Activated CD4-positive, alpha-beta T cell treated with anti-CD3 and anti-CD28 coated beads, Interleukin-2, amount 50 U/mL, for 48 hours (primary cell): ENCODE data around the gene LRRC61.
"Not testable (repeated sequence)": the region's sequence is repeated elsewhere in the genome, so short reads cannot be mapped to it uniquely, and the experiment has no call there.

Experiments
- DNase-seq, 2 experiments: peaks; one replicate each; pipeline ENCODE4 v3.0.0-alpha.2; 2020

Gene LRRC61

GRCh38 chr7:150322833-150323681 is at the start of gene LRRC61, which contains the start of gene ACTR3C:
TSS of gene LRRC61 (plus strand) at chr7:150323355. CDS start at chr7:150336862, 13,507 bp downstream.
TSS of gene ACTR3C (minus strand) at chr7:150323545. CDS start at chr7:150295296, 28,249 bp downstream.
- DNase-seq: peak; percentile 68 to 72

DNA sequence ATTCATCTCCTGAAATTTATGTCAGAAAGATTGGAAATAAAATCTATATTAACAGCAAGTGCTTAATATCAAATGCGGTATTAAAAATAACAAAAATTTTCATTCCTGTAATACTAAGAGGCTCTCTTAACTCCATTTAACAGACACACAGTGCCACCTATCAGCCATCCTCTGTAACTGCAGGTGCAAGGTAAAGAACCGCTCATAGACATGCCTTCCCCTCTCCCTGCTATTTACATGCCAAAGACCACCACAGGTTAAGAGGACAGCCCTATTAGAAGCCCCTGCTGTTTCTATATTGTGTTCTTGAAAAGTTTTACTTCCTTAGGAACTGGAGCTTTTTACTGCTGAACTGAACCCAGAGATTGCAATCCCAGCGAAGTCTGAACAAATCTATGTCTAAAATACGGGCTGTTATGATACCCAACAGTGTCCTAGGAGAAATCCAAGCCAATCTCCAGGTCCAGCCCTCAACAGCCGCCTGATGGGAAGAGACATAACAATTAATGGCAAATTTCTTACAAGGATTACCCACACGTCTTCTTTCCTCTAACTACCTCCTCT is 46.9 kb upstream of the LRRC61 start:
- peak in 1 of 2 experiments; percentile 32 for DNase-seq

- DNase-seq: not testable (repeated sequence)
Observed at GRCh38 chr7:150278383-150278782, 44.8 kb upstream of the LRRC61 start.

DNA sequence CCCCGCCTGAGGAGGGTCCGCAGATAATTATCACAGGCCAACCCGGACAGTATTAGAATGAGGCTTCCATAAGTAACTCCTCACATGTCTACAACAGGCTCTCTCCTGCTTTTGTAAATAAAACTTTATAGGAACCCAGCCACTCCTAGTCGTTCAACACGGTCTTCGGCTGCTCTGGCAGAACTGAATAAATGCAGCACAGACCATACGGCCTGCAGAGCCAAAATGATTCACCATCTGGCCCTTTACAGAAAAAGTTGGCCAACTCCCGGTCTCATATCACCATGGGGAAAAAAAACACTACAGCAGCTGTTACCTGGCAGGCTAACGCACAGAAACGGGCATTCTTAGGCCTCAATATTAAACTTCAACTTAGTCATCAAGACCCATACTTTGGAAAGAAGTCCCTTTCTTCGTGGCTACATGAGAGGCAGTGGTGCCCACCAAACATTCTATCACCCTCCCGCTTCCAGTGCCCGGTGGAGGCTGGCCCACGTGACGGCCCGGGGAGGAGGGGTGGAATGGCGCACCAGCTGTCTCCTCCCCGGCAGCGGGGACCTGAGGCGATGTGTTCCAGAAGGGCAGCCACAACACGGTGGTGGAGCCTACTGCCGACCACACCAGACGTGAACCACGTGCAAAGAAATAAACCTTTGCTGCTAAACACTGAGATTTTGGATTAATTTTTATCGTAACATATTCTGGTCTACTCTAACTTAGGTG is 41.3 kb upstream of the LRRC61 start:
- DNase-seq: not testable (repeated sequence)

- not testable (repeated sequence) for DNase-seq
Observed at GRCh38 chr7:150283111-150283510, 40.0 kb upstream of the LRRC61 start.

- DNase-seq: not testable (repeated sequence)
Observed at GRCh38 chr7:150283608-150284007, 39.5 kb upstream of the LRRC61 start.

GRCh38 chr7:150285849-150286754 is 37.1 kb upstream of the LRRC61 start:
- DNase-seq: peak; percentile 8 to 26

DNA sequence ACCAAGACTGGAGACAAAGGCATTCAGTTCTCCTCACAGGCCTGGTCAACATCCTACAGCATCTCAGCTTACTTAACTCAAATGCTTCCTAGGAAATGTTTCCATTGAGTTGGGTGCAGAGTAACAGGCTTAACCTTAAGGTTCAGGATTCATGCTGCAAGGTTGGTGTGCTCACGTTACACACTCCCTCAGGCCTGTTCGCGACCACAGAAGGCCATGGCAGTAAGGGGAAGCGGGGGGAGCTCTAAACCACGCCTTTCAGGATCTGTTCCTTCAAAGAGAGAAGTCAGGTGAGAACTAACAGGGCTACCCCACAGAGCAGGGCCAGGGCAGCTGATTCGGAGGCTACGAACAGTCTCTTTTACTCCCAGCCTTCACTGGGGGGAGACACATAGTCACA is 35.3 kb upstream of the LRRC61 start:
- not testable (repeated sequence) for DNase-seq

DNA sequence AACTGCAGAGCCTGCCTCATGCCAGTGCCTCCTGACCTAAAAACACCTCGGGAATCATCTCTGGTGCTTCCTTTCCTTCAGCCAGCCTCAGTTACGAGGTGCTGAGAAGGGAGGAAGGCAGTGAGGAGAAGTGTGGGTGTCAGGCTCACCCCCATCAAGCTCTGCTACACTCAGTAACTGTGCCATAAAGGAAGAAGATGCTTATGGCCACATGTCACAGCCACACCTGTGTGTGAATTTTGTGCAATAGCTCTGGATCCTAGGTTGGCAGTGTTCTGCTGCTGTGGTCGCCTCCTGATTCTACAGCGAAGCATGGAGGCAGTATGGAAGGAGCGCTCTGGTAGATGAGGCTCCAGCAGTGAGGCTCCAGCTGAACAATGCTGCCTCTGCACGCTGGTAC is 34.3 kb upstream of the LRRC61 start:
- DNase-seq: not testable (repeated sequence)

- DNase-seq: not testable (repeated sequence)
Observed at GRCh38 chr7:150290317-150290716, 32.8 kb upstream of the LRRC61 start.

DNA sequence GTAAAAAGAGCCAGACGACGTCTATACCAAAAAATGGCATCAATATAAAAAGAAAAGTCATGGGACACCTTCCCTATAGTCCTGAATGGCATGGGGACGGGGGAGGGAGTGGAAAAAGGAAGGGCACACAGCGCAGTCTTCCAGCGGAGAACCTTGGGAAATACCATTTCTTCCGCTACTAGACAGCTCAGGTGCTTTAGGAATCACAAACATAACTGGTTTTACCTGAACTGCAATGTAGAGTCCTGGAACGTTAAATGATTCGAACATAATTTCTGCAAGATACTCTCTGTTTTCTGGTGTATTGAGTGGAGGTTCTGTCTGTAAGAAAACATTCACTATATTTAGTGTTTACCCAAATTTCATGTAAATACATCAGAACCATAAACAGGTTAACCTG is 28.1 kb upstream of the LRRC61 start:
- DNase-seq: not testable (repeated sequence)

DNA sequence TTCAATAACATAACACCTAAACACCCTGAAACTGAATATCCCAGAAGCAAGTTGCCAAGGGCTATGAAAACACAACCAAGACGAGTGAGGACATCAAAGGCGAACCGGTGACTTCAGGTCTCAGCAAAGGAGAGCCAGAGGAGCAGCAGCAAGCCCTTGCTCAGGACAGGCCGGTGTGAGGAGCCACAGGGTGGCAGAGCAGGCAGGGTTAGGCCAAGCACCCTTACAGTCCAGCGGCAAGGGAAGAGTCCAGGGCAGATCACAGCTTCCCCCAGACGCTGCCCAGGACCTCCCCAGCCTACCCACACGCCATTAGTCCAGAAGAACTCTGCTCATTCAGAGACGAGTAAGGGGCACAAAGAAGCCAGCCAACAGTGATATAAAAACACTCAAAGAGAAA is 27.5 kb upstream of the LRRC61 start:
- not testable (repeated sequence) for DNase-seq

DNA sequence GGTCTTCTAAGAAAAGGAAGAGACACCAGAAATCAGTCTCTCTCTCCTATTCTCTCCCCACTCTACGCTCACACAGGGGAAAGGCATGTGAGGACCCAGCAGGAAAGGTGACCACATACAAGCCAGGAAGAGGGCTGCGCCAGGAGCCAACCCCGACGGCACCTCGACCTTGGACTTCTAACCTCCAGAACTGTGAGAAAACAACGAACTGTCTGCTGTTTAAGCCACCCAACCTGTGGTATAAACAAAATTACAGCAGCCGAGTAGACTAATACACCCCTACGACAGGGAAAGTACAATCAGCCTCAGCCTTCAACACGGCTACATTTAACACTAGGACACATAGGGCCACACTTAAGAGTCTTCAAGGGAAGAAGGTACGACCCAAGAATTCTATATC is 26.4 kb upstream of the LRRC61 start:
- not testable (repeated sequence) for DNase-seq

GRCh38 chr7:150297978-150298377 is 25.2 kb upstream of the LRRC61 start:
- DNase-seq: not testable (repeated sequence)

- DNase-seq: not testable (repeated sequence)
Observed at GRCh38 chr7:150302908-150303310, 20.2 kb upstream of the LRRC61 start.

DNA sequence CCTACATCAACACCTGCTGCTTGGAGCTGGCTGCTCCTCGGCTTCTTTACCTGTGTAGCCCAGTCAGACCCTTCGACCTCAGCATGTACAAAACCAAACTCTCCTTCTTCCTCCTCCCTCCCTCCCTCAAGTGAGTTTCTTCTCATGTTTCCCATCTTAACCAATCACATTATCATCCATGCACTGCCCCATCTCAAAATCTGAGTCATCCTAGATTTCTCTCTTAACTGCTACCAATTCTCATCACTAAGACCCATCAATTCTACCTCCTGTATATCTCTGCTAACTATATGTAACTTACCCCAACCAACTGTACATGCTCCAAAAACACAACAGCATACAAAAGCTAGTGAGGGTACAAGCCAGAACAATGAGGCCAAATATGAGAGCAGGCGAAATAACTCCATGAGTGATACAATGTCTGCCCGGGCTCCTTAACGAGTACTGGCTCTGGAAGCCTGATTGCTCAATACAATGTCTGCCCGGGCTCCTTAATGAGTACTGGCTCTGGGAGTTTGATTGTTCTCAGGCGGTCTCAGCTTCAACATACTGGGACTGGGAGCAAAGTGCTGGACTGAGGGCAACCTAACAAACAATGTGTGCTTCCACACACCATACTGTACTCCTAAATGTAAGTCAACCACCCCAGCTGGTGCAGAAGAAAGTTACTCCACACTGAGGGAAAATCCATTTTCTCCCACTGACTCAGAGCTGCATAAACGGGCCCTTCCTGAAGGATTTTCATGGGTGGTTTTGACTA is 18.5 kb upstream of the LRRC61 start:
- not testable (repeated sequence) for DNase-seq

GRCh38 chr7:150305259-150305902 is 17.8 kb upstream of the LRRC61 start:
- not testable (repeated sequence) for DNase-seq

DNA sequence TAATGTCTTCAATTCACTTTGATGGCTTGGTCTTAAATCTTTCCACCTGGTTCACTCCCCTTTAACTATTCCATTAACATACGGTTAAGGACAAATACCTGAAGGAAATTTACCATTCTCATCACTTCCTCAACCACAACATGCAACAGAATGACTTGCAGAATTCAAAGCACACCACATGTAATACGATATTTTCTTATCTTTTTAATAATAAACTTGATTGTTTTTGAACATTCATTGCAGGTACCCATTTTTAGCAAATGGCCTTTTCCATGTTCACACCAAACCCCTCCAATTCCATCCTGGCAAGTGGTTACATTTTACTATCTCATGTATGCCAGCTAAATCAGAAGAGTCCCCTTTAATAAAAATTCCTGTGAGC is 17.3 kb upstream of the LRRC61 start:
- DNase-seq: not testable (repeated sequence)

DNA sequence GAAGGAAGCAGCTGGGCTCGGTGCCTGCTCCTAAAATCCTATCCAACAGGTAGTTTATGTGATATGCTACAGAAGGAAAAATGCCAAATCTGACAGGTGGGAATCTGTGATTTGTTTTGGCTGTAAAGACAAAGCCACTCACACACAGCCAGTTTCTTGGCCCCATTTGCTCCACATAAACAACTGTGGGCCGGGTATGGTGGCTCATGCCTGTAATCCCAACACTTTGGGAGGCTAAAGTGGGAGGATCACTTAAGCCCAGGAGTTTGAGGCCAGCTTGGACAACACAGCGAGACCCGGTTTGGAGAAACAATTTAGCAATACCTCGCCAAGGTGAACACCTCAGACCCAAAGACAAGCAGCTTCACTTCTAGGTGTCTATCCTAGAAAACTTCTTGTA is 16.8 kb upstream of the LRRC61 start:
- not testable (repeated sequence) for DNase-seq

DNA sequence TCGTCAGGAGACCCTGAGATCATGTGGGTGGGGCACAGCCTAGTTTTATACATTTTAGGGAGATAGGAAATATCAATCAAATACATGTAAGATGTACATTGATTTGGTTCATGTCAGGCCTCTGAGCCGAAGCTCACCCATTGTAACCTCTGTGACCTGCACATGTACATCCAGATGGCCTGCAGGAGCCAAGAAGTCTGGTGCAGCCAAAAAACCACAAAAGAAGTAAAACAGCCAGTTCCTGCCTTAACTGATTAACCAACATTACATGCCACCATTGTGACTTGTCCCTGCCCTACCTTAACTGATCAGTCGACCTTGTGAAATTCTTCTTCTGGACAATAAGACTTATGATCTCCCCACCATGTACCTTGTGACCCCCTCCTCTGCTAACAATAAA is 16.0 kb upstream of the LRRC61 start:
- no peak for DNase-seq

- DNase-seq: no peak
Observed at GRCh38 chr7:150307904-150308303, 15.3 kb upstream of the LRRC61 start.
